ENCODE measurements around the gene PARD3B. TPM values are rescaled to one million over a fixed set of nuclear protein-coding genes. Genes with fewer than 3 reads are reported as not detected.

Gene PARD3B
- total and polyA plus RNA-seq, 2 of the 4 experiments (the other 2 are of a cell fraction): 3.3 to 15.6 TPM

DNA sequence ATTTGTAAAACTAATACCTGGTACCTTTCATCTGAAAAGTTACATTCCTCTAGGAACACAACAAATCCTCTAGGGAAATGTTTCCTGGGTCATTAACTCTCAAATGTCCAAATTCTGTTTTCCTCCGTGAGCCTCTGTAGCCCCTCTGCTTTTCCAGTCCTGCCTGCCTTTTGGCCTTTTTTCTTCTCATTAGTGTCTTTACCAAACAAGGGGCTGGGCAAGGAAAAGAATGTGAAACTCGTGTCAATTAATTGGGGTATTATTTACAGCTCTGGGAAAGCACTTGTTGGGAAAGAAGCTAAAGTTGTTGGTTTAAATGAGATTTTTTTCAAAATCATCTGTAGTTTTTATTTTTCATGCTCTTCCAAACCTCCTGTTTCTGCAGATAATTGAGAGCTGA, 938.9 kb downstream of the PARD3B start:
- Histone ChIP-seq H3K9me3 (ENCODE audit: control insufficient read depth, insufficient read depth, low read length) (no peaks in the 10 kb centered on the region), H2AFZ (replicated peaks; ENCODE audit: low read length, poor library complexity) (no peak overlapping the region), H4K5ac (ENCODE audit: low read depth, low read length) (no peak overlapping the region; the same call in 1 of the 2 replicates), H3K79me1 (ENCODE audit: low read depth in 1 of 2, low read length in 2 of 2) (no peaks in the 10 kb centered on the region), H3K4me2 (ENCODE audit: low read depth, low read length) (no peak overlapping the region), H2AK5ac (ENCODE audit: low read depth, low read length) (no peak overlapping the region), H2BK120ac (ENCODE audit: low read depth, low read length) (no peak overlapping the region), H3K4me3 (ENCODE audit: insufficient read depth, low read depth, low read length) (no peak overlapping the region), H2BK5ac (ENCODE audit: low read depth, low read length, poor library complexity, severe bottlenecking) (no peak overlapping the region), H3K9ac (ENCODE audit: low read depth, low read length) (no peak overlapping the region), H4K8ac (ENCODE audit: low read depth in 2 of 2, low read length in 2 of 2) (no peak overlapping the region), H2BK15ac (ENCODE audit: low read depth, low read length) (no peak overlapping the region), H3K27ac (ENCODE audit: insufficient read depth, low read length) (no peak overlapping the region), H4K20me1 (ENCODE audit: insufficient read depth, low read length) (no peaks in the 10 kb centered on the region), H3K4me1 (ENCODE audit: control insufficient read depth, insufficient read depth, low read length) (peaks cover 2% of the 10 kb centered on the region; the same call in 1 of the 2 replicates), H3K18ac (ENCODE audit: low read depth, low read length) (no peak overlapping the region), H3K27me3 (ENCODE audit: control insufficient read depth, insufficient read depth, low read length) (no peaks in the 10 kb centered on the region), H3K23ac (ENCODE audit: low read depth, low read length) (no peak overlapping the region), H4K91ac (ENCODE audit: insufficient read depth, low read depth, low read length) (no peak overlapping the region), H3K36me3 (ENCODE audit: control insufficient read depth, insufficient read depth, low read length) (no peaks in the 10 kb centered on the region), H3K4ac (ENCODE audit: low read depth, low read length) (no peak overlapping the region), H2AK9ac (replicated peaks; ENCODE audit: low read depth, low read length, poor library complexity) (no peak overlapping the region), H3K9me1 (ENCODE audit: insufficient read depth, low read length) (no peaks in the 10 kb centered on the region), H3K14ac (replicated peaks; ENCODE audit: low read depth, low read length) (no peak overlapping the region), H3K56ac (ENCODE audit: extremely low read depth, insufficient read depth, low read length) (no peak overlapping the region), H2BK20ac (ENCODE audit: low read depth, low read length) (no peak overlapping the region)
- CTCF ChIA-PET: no interaction called here
- POLR2A ChIA-PET (ENCODE audit: unreplicated experiment): no interaction called here
- WGBS, 2 experiments (ENCODE audit: extremely low coverage in 2 of 2, insufficient read length in 1 of 2): no CpG with 5 or more reads among the region's 2 CpGs
- ATAC-seq (ENCODE audit: low read depth): no peak
- in situ Hi-C loops (cut with MboI; ENCODE audit: low sequenced_read_pairs) (no loop called here), dilution Hi-C loops (cut with HindIII; ENCODE audit: low sequenced_read_pairs, unreplicated experiment) (no loop called here), intact Hi-C loops (cut with micrococcal nuclease) (loop anchor here (2.0 kb wide), 1 partner anchor 27 kb away; no protein-coding TSS in a partner anchor)
- DNase-seq: no peak
- no TSS peak for BruUV-seq (replicated peaks)
- TF ChIP-seq, protein P1, sequence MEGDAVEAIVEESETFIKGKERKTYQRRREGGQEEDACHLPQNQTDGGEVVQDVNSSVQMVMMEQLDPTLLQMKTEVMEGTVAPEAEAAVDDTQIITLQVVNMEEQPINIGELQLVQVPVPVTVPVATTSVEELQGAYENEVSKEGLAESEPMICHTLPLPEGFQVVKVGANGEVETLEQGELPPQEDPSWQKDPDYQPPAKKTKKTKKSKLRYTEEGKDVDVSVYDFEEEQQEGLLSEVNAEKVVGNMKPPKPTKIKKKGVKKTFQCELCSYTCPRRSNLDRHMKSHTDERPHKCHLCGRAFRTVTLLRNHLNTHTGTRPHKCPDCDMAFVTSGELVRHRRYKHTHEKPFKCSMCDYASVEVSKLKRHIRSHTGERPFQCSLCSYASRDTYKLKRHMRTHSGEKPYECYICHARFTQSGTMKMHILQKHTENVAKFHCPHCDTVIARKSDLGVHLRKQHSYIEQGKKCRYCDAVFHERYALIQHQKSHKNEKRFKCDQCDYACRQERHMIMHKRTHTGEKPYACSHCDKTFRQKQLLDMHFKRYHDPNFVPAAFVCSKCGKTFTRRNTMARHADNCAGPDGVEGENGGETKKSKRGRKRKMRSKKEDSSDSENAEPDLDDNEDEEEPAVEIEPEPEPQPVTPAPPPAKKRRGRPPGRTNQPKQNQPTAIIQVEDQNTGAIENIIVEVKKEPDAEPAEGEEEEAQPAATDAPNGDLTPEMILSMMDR (conservative IDR thresholded peaks at IDR 0.05; ENCODE audit: low read depth, low read length): no peak
- no peak for TF ChIP-seq RCOR1 (IDR thresholded peaks at IDR 0.05; ENCODE audit: insufficient replicate concordance, low read length)
- TF ChIP-seq, protein P2, sequence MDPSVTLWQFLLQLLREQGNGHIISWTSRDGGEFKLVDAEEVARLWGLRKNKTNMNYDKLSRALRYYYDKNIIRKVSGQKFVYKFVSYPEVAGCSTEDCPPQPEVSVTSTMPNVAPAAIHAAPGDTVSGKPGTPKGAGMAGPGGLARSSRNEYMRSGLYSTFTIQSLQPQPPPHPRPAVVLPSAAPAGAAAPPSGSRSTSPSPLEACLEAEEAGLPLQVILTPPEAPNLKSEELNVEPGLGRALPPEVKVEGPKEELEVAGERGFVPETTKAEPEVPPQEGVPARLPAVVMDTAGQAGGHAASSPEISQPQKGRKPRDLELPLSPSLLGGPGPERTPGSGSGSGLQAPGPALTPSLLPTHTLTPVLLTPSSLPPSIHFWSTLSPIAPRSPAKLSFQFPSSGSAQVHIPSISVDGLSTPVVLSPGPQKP (IDR thresholded peaks at IDR 0.05; ENCODE audit: borderline replicate concordance, low read depth, low read length): no peak
- TF ChIP-seq NFE2L2 (IDR thresholded peaks at IDR 0.05; ENCODE audit: low read depth, low read length): no peak
- no peak for TF ChIP-seq MAFK (IDR thresholded peaks at IDR 0.05; ENCODE audit: low read depth, low read length)
- TF ChIP-seq, protein P3, sequence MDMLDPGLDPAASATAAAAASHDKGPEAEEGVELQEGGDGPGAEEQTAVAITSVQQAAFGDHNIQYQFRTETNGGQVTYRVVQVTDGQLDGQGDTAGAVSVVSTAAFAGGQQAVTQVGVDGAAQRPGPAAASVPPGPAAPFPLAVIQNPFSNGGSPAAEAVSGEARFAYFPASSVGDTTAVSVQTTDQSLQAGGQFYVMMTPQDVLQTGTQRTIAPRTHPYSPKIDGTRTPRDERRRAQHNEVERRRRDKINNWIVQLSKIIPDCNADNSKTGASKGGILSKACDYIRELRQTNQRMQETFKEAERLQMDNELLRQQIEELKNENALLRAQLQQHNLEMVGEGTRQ (IDR thresholded peaks at IDR 0.05; ENCODE audit: low read depth, low read length): no peak
- TF ChIP-seq RAD21 (IDR thresholded peaks at IDR 0.05; ENCODE audit: low read length): no peak
- no peak for TF ChIP-seq MAZ (IDR thresholded peaks at IDR 0.05; ENCODE audit: borderline replicate concordance, low read depth, low read length)
- TF ChIP-seq MXI1 (IDR thresholded peaks at IDR 0.05; ENCODE audit: borderline replicate concordance, low read depth, low read length): no peak
- TF ChIP-seq FOS (IDR thresholded peaks at IDR 0.05; ENCODE audit: low read depth, low read length): no peak
- TF ChIP-seq BHLHE40 (IDR thresholded peaks at IDR 0.05; ENCODE audit: low read depth, low read length): no peak
- TF ChIP-seq POLR2A (IDR thresholded peaks at IDR 0.05; ENCODE audit: low read depth, low read length): no peak
- no peak for TF ChIP-seq CHD1 (IDR thresholded peaks at IDR 0.05; ENCODE audit: low read depth, low read length)
- TF ChIP-seq SMC3 (IDR thresholded peaks at IDR 0.05; ENCODE audit: low read depth, low read length): no peak
- no peak for TF ChIP-seq RFX5 (IDR thresholded peaks at IDR 0.05; ENCODE audit: low read depth, low read length)
- TF ChIP-seq CEBPB (IDR thresholded peaks at IDR 0.05; ENCODE audit: low read depth, low read length): no peak
